ENCODE results near the gene TLE7.

Gene TLE7

DNA sequence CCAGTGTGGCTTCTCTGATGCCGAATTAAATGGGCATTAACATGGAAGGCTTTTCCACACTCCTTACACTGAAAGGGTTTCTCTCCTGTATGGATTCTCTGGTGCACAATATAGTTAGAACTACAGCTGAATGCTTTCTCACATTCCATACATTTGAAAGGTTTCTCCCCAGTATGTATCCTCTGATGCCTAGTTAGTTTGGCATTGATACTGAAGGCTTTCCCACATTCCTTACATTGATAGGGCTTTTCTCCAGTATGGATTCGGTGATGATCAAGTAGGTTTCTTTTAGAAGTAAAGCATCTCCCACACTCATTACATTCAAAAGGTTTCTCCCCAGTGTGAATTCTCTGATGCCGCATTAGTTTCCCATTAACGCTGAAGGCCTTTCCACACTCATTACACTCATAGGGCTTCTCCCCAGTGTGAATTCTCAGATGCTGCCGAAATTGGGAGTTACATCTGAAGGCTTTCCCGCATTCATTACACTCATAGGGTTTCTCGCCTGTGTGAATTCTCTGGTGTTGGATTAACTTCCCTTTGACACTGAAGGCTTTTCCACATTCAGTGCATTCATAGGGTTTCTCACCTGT is 6.5 kb upstream of the TLE7 start:
- DNase-seq: no peak

- DNase-seq: no peak
Measured at GRCh38 chr16:71443714-71444113, 1.9 kb upstream of the TLE7 start.

DNA sequence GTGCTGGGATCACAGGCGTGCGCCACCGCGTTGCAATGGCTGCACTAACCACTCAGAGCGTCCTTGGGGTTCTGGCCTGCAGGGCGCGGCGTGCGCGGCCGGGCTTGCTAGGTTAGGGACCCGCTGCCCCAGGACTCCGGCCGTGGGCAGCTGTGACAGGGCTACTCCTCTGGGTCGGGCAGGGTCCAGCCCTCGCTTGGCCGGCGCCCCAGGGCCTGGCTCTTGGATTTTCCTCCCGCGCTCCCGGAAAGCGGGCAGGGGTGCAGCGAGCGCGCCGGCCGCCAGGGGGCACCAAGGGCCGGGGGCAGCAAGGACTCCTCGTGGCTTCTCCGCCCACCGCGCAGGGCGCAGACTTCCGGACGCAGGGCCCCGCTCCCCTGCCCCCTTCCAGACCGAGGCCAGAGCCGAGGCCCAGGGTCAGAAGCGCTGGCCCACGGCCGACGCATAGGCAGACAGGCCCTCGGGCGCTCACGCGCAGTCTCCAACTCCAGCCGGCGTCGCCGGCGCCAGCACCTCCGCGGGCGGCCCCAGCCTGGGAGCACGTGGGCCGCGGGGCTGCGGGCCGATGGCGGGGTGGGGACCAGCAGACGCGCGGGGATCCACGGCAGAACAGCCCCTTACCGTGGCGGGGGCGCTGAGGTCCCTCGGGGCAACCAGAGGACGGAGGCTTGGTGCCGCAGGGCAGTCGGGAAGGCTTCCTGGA is 355 bp downstream of the TLE7 start:
- DNase-seq: peak; percentile 8

DNA sequence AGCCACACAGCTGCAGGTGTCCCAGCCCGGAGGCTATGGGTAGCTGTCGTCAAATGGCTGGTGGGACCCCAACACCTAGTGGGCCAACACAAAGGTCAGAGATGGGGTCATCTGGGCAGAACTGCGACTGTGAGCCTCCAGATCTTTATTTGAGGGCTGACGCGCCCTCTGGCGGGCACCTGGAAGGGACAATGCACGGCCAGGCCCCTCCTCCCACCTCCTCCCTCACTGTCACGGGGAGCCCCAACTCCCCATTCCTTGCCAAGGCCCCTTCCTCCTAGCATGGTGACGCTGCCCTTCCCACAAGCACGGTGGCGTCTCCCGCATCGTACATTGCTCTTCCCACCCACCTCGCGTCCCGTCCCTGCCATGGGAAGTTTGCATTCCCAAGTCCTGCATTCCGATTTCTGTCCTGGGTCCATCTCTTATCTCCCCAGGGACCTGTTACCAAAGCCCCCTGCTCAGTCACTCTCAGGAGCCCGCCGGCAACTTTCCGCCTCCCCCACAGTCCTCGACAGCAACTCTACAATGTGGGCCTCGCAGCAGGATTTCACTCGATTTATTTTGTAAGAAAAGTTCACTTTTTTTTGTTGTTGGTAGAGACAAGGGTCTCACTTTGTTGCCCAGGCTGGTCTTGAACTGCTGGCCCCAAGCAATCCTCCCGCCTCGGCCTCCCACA is 1.0 kb downstream of the TLE7 start:
- no peak for DNase-seq

DNA sequence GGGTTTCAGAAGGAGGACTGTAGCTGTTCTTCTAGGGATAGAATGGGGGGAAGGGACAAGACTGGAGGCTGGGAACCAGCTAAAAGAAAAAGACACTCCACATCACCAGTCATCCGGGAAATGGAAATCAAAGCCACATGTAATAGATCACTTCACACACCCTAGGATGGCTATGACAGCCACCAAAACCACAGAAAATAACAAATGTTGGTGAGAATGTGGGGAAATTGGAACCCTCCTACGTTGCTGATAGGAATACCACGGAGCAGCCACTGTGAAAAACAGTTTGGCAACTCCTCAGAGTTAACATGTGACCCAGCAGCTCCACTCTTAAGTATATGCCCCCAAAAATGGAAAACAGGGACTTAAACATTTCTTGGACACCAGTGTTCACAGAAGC is 2.3 kb downstream of the TLE7 start:
- DNase-seq: no peak

- DNase-seq: no peak
Measured at GRCh38 chr16:71436473-71436872, 5.4 kb downstream of the TLE7 start.

DNA sequence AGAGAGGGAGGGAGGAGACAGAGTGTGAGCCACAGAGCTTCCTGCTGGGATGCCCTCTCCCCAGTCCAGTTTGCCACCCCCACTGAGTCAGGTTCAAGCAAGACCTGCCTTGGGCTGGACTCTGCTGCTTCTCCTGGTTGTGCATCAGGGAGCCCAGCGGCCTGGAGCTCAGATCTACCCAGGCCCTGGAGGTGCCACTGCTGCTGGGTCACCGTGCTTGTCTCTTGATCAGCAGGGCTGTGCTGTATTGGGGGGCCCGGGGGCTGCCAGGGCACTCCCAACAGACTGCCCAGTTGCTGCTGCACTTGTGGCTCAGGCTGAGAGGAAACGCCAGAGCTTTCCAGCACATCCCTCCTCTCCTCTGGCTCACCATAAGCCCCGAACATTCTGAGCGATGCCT is 8.9 kb downstream of the TLE7 start:
- DNase-seq: no peak

DNA sequence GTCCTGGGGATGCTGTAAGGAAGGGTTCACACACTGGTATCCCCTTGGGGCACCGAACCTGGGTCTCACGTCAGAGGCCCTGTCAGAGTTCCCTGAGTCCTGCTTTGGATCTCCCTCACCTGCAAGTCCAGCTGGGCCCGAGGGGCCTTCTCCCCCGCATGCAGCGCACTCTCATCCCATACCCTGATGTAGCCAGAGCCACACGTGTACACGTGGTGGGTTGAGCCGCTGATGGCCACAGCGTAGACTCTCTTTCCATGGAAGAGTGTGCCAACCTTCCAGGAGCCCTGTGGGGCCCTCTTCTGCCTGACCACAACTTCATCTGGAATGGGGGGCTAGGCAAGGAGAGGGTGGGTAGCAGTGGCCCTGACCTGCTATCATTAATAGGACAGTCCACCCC is 9.9 kb downstream of the TLE7 start:
- no peak for DNase-seq

GRCh38 chr16:71431176-71431575 is 10.7 kb downstream of the TLE7 start:
- DNase-seq: no peak

GRCh38 chr16:71430744-71431143 is 11.1 kb downstream of the TLE7 start:
- no peak for DNase-seq

GRCh38 chr16:71429581-71429980 is 12.3 kb downstream of the TLE7 start:
- DNase-seq: no peak

GRCh38 chr16:71428883-71429282 is 13.0 kb downstream of the TLE7 start:
- DNase-seq: peak; percentile 70

DNA sequence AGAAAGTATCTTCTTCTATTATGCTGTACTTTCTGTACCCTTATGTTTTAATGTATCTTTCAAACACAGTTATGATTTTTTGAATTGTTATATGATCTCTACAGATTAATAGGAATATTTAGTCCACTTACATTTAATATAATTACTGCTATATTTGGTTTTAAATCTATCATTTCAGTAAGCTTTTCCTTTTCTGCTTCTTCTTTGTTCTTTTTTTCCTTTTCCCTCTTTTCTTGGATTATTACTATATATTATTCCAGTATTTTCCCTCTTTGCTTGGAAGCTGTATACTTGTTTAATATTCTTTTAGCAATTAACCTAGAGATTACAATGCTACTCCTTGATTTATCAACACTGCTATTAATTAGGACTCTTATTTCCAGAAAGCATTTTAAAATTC is 13.5 kb downstream of the TLE7 start:
- DNase-seq: no peak

DNA sequence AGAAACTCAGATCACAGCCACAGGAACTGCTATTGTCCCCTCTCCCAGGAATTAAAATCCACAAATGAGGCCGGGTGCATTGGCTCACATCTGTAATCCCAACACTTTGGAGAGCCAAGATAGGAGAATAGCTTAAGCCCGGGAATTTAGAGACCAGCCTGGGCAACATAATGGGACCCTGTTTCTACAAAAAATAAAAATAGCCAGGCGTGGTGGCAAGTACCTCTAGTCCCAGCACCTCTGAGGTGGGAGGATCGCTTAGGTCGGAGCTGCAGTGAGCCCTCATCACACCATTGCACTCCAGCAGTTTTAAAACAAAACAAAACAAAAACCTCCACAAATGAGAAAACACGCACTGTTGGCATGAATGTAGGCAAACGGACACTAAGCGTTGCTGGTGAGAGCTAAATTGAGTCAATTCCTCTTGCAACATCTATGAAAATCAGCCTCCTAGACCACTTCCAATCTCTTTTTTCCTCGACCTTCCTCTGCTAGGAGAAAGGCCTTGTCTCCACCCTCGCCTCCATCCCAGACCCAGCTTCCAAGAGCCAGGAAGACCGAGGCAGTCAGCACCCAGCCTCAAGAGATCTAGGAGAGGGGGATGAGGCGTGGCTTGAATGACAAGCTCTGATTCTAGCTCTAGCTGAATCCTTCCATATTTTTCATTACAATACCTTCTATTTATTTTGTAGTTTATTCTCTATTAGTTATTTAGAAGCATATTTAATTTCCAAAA is 14.8 kb downstream of the TLE7 start:
- DNase-seq: no peak

DNA sequence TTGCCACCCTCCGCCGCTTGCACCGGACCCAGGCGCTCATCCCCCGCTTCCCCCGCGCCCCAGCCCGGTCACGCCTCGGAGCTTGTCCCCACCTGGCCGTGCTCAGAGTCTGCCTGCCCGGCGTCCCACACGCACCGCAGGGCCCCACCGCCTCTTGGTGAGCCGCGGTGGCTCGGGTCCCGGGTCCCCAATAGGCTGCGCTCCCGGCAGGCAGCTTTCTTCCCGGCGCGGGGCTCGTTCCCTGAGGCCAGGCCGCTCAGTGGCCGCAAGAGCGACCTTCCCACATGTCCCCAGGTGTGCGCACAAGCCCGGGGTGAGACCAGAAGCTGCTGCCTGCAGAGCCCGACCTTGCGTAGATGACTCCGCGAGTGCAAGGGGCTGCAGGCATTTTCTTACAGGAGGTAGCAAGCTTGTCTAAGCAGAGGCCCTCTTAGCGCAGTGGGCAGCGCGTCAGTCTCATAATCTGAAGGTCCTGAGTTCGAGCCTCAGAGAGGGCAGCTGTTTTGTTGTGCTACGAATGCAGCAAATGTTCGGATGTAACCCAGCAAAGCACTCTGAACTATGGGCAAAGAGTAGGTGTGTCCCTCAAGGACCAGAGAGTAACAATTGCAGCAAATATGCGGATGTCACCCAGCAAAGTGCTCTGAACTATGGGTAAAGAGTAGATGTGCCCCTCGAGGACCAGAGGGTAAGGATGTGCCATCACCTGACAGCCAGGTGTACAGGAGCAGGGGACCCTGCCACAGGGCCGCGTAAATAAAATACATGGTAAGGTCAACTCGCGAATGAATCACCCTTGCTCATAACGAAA is 15.6 kb downstream of the TLE7 start:
- peak; percentile 89 for DNase-seq

GRCh38 chr16:71425746-71426068 is 16.1 kb downstream of the TLE7 start:
- DNase-seq: no peak

DNA sequence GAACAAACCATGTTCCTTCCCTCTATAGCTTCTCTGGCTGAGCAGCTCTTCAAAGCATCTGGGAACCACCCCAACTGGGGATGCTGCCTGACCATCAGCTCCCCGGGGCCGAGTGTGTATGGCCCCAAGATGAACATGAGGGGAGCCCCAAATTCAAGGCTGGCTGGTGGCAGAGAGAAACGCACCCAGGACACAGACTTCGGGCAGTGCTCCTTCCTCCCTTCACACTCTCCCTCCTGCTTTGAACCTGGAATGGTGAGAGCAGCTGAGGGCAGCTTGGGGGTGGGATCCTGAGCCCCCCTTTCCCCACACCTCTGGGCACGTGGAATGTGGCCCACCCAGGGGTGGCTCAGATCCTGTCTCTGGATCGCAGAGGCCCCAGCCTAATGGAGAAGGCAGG is 17.2 kb downstream of the TLE7 start:
- DNase-seq: no peak

- DNase-seq: no peak
Measured at GRCh38 chr16:71423865-71424264, 18.0 kb downstream of the TLE7 start.

- DNase-seq: no peak
Measured at GRCh38 chr16:71423016-71423415, 18.8 kb downstream of the TLE7 start.

- peak; percentile 18 for DNase-seq
Measured at GRCh38 chr16:71421911-71422310, 19.9 kb downstream of the TLE7 start.

- no peak for DNase-seq
Measured at GRCh38 chr16:71414038-71414437, 27.8 kb downstream of the TLE7 start.

- DNase-seq: no peak
Measured at GRCh38 chr16:71413341-71413740, 28.5 kb downstream of the TLE7 start.
